Esophagus (tissue), 2 donors: ENCODE measurements around the gene PCBP3. TPM values are rescaled to one million over a fixed set of nuclear protein-coding genes. Genes with fewer than 3 reads are reported as not detected.

Source experiments
- H3K27ac ChIP-seq, 2 donors: one replicate each; pipeline ENCODE4 v1.5.1; 2013; ENCODE audit warnings: low read depth in 2 of 2, mild to moderate bottlenecking in 2 of 2, inconsistent platforms in 1 of 2, low read length in 1 of 2, moderate library complexity in 1 of 2
- H3K27me3 ChIP-seq, 2 donors: one replicate each; pipeline ENCODE4 v1.6.1; 2013; ENCODE audit warnings: low read length in 2 of 2, control low read depth in 1 of 2, mild to moderate bottlenecking in 1 of 2; ENCODE audit not compliant: insufficient read depth in 2 of 2, control insufficient read depth in 1 of 2
- H3K36me3 ChIP-seq, 2 donors: one replicate each; pipeline ENCODE4 v1.6.1; 2013; ENCODE audit warnings: low read length in 1 of 2; ENCODE audit not compliant: control insufficient read depth in 2 of 2, insufficient read depth in 2 of 2
- H3K4me1 ChIP-seq, 2 donors: one replicate each; pipeline ENCODE4 v1.6.1; 2013; ENCODE audit warnings: low read length in 1 of 2; ENCODE audit not compliant: control insufficient read depth in 2 of 2, insufficient read depth in 2 of 2
- H3K4me3 ChIP-seq, 2 donors: one replicate each; pipeline ENCODE4 v1.5.1; 2013; ENCODE audit warnings: low read length in 2 of 2, mild to moderate bottlenecking in 2 of 2, low read depth in 1 of 2, moderate library complexity in 1 of 2
- H3K9me3 ChIP-seq, 2 donors: one replicate each; pipeline ENCODE4 v1.6.1; 2013; ENCODE audit warnings: mild to moderate bottlenecking in 2 of 2, low read depth in 1 of 2, low read length in 1 of 2, moderate library complexity in 1 of 2; ENCODE audit not compliant: control insufficient read depth in 2 of 2, insufficient read depth in 1 of 2
- WGBS, 2 donors: extraction: QIAGEN DNeasy Blood & Tissue Kit; methylation state at CpG; one replicate each; pipeline ENCODE4 v1.1.7; 2013; 5-methylcytosine and 5-hydroxymethylcytosine counted together
- polyA plus RNA-seq, 2 donors: library from polyadenylated mRNA; stranded (reverse); fragments of 200-250 nt; gene quantifications; one replicate each; pipeline ENCODE4 v1.2.3, GENCODE V29; 2013
- donor health status: healthy with polysubstance abuse.
- donor health status: Bipolar disorder and iron deficiency.

PCBP3 gene
- polyA plus RNA-seq, 2 donors: 0.24 to 0.67 TPM

- no peaks in the 10 kb centered on the region for H3K36me3 ChIP-seq
- no peaks in the 10 kb centered on the region for H3K9me3 ChIP-seq
- 77 to 80% methylated on average over 8 of the region's 8 CpGs for WGBS, 2 donors
- H3K27me3 ChIP-seq: no peaks in the 10 kb centered on the region
- H3K4me1 ChIP-seq: no peaks in the 10 kb centered on the region
- H3K4me3 ChIP-seq: no peak overlapping the region
- H3K27ac ChIP-seq: no peak overlapping the region
These were observed 181.2 kb downstream of the PCBP3 start for GRCh38 chr21:45824546-45825215.

DNA sequence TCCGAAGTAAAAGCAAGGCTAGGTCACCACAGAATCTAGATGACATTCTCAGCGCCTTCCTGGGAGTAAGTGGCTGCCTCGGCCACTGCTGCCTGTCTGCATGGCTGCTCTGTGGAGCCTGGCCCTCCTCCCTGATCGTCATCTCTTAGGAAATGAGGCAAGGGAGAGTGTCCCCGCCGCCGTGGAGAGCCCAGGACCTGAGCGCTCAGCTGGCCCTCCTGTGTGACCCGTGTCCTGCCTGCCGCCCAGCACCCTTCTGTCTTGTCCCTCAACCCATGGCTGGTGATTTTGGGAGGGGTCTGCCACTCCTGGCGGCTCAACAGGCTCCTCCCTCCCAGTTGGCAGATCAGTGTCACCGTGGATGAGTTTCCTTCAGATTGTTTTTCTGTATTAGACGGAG is 181.7 kb downstream of the PCBP3 start:
- Histone ChIP-seq H3K27ac (no peak overlapping the region), H3K4me1 (no peaks in the 10 kb centered on the region), H3K27me3 (no peaks in the 10 kb centered on the region), H3K36me3 (no peaks in the 10 kb centered on the region), H3K9me3 (no peaks in the 10 kb centered on the region), H3K4me3 (no peak overlapping the region)
- 72 to 75% methylated on average over 13 of the region's 13 CpGs for WGBS, 2 donors

DNA sequence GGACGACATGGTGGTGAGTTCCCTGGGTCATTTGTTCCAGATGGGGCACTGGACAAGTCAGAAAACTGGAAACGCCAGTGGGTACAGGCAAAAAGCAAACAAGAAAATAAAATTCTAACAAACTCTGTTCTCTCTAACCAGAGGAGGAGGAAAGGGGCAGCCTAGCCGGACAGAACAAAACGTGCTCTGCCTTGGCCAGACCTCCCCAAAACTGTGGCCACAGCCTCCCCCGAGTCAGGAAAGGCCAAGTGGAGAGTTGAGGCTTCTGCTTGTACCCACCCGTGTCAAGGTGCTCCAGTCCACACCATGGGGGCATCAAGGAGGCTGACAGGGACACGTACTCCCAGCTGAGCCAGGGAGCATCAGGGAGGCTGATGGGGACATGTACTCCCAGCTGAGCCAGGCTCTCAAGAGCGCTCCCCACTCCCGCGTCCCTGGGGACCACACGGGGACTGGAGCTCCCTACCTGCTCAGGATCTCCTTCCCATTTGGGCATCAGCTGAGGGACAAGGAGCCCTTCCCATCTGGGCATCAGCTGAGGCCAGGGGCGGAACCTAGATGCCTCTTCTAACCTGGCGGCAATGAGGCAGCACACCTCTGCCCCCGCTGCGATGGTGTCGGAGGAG is 183.3 kb downstream of the PCBP3 start:
- H3K9me3 ChIP-seq: no peaks in the 10 kb centered on the region
- H3K36me3 ChIP-seq: no peaks in the 10 kb centered on the region
- no peaks in the 10 kb centered on the region for H3K27me3 ChIP-seq
- WGBS, 2 donors: 87 to 90% methylated on average over 16 of the region's 16 CpGs
- no peak overlapping the region for H3K4me3 ChIP-seq
- no peak overlapping the region for H3K27ac ChIP-seq
- no peaks in the 10 kb centered on the region for H3K4me1 ChIP-seq

GRCh38 chr21:45827302-45827692 is 183.8 kb downstream of the PCBP3 start:
- no peaks in the 10 kb centered on the region for H3K4me1 ChIP-seq
- no peaks in the 10 kb centered on the region for H3K27me3 ChIP-seq
- H3K4me3 ChIP-seq: no peak overlapping the region
- WGBS, 2 donors: 77 to 81% methylated on average over 9 of the region's 9 CpGs
- no peak overlapping the region for H3K27ac ChIP-seq
- H3K36me3 ChIP-seq: no peaks in the 10 kb centered on the region
- H3K9me3 ChIP-seq: no peaks in the 10 kb centered on the region

DNA sequence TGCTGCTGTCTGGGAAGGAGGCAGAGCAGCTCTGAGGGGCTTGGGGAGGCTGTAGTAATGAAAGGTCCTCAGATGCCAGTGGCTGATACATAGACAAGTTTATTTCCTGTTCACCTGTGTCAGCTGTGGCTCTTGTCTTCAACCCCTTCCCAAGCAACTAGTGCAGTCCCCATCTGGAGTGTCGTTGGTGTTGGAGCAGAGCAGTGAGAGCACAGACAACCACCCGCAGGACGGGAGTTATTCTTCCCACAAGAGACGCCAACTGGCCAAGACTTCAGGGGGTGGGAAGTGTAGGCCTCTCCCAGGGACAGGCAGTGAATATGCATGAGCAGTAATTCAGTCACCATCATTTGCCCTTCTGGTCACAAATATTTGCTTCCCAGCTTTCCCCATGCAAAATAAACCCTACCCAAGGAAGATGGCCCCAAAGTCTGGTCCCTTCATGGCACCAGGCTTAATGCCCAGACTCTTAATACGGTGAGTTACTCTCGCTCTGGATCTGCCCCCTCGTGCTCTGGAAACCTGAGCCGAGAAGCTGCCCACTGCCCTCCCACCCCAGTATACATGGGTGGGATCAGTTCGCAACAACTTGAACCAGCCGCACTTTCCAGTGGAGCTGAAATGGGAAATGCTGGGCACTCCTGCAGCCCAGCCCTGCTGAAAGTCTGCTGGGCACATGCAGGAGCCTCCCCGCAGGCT is 184.5 kb downstream of the PCBP3 start:
- H3K9me3 ChIP-seq: no peaks in the 10 kb centered on the region
- no peaks in the 10 kb centered on the region for H3K27me3 ChIP-seq
- H3K36me3 ChIP-seq: no peaks in the 10 kb centered on the region
- no peak overlapping the region for H3K4me3 ChIP-seq
- 86 to 89% methylated on average over 11 of the region's 11 CpGs for WGBS, 2 donors
- no peak overlapping the region for H3K27ac ChIP-seq
- no peaks in the 10 kb centered on the region for H3K4me1 ChIP-seq

DNA sequence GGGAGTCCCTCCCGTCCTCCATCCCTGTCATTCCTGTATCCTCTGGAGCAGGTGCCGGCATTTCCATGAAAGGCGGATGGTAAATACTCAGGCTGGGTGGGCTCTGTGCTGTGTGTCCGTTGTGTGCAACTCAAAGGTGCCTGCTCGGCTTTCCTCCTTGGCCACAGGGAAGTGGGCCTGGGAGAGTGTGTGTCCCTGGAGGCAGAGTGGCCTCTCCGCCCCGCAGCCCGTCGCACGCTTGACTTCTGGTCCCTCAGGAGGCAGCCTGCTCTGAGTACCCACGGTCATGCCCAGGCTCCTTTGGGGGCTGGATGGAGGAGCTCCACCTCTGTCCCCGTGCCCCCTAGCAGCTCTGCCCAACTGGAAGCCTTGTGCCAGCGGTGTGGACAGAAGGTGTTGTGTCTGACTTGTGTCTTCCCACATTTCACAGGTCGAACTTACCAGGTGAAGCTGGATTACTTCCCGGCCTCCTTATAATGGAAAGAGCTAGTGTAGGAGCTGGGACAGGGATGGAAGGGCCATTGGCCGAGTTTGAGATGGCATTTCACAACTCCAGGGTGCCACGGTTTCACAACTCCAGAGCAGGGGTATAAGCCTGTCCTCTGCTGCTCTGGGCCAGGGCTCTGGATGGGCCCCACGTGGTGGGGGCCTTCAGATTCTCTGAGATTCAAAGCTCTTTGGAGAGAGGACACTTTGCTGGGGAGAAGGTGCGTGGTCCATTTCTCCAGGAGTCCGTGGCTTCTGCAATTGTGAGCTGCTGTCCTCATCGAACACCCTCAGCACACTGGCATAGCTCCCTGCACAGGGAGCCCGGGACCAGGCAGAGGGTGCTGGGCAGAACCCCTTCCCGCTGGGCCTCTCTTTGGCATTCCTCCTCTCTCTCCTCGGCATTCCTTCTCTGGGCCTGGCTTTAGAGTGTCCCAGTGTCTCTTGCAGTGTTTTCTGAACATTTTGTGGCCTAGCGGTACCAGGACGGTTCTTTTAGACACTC is 185.3 kb downstream of the PCBP3 start:
- H3K4me3 ChIP-seq: no peak overlapping the region
- no peak overlapping the region for H3K27ac ChIP-seq
- H3K27me3 ChIP-seq: no peaks in the 10 kb centered on the region
- 87 to 89% methylated on average over 26 of the region's 26 CpGs for WGBS, 2 donors
- no peaks in the 10 kb centered on the region for H3K4me1 ChIP-seq
- H3K9me3 ChIP-seq: no peaks in the 10 kb centered on the region
- H3K36me3 ChIP-seq: no peaks in the 10 kb centered on the region

- H3K27ac ChIP-seq: no peak overlapping the region
- H3K9me3 ChIP-seq: no peaks in the 10 kb centered on the region
- H3K27me3 ChIP-seq: no peaks in the 10 kb centered on the region
- no peaks in the 10 kb centered on the region for H3K4me1 ChIP-seq
- WGBS, 2 donors: 81 to 86% methylated on average over 7 of the region's 7 CpGs
- H3K4me3 ChIP-seq: no peak overlapping the region
- H3K36me3 ChIP-seq: no peaks in the 10 kb centered on the region
These were observed 186.1 kb downstream of the PCBP3 start for GRCh38 chr21:45829668-45830067.

DNA sequence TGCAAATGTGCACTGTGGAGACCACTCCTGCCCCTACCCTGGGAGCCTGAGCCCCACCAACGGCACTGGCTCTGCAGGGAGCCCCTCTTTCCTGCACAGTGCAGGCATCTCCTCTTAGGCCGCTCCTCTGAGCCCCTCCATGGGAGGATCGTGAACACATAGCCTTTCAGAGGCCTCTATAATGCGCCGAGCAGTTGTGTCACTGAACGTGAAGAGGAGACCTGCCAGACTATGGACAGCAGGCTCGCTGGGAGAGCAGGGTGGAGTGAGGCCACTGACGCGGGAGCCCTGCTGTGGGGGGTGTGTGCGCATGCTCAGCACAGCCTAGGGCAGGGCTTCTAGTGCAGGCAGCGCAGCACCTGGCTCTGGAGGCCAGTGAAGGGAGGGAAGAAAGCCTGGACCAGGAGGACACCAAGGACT is 186.7 kb downstream of the PCBP3 start:
- Histone ChIP-seq H3K36me3 (no peaks in the 10 kb centered on the region), H3K9me3 (no peaks in the 10 kb centered on the region), H3K27ac (no peak overlapping the region), H3K4me1 (no peaks in the 10 kb centered on the region), H3K27me3 (no peaks in the 10 kb centered on the region), H3K4me3 (no peak overlapping the region)
- WGBS, 2 donors: 69 to 77% methylated on average over 11 of the region's 11 CpGs

DNA sequence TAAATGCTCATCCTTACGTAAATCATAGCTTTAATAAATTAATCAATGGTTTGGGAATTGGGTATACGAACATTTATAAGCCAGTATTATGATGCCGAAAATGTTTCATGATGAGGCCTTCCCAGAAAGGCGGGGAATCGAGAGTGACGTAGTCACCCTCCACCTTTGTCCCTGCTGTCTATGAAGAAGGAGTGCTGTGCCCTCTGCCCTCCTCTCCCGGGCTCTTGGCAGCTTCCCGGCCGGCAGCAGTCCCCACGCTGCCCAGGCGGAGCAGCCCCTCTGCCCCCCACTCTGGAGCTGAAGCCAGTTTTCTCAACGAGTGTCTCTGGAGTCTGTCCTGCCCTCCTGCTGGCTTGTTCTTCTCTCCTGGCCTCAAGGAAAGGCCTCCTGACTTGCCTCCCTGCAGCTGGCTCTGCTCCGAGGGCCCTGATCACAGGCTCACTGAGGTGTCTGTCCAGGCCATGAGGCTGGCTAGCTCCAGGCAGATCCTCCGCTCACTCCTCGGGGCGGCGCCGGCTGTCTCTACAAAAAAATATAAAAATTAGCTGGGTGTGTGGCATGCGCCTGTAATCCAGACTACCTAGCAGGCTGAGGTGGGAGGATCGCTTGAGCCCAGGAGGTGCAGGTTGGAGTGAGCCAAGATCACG is 187.3 kb downstream of the PCBP3 start:
- no peaks in the 10 kb centered on the region for H3K9me3 ChIP-seq
- no peak overlapping the region for H3K27ac ChIP-seq
- 75 to 85% methylated on average over 21 of the region's 21 CpGs for WGBS, 2 donors
- no peaks in the 10 kb centered on the region for H3K27me3 ChIP-seq
- no peaks in the 10 kb centered on the region for H3K4me1 ChIP-seq
- H3K4me3 ChIP-seq: no peak overlapping the region
- no peaks in the 10 kb centered on the region for H3K36me3 ChIP-seq
